GM15510 (cell line): ENCODE measurements around the gene CFAP20DC.

Experiments used
- POLR2A ChIP-seq: IDR thresholded peaks from 3 replicates; pipeline ENCODE4 v1.6.1; 2011; ENCODE audit warnings: borderline replicate concordance; ENCODE audit not compliant: insufficient read length; ENCODE audit errors: extremely low read depth

CFAP20DC gene

DNA sequence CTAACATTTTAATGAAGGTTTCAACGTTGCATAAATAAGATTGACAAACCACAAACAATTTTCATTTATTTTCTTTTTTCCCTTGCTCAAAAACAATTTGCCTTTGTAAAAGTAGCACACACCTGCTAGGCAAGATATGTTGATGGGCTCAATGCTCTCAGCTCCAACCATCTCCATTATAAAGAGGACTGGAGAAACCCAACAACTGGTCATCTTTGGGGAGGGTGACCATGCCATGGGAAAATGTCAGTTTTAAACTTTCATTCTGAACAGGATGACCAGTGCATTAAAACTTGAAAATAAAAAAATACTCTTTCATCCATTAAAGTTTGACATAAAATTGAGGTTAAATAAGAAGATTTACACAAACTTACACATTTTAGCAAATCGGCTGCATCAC is 183.7 kb downstream of the CFAP20DC start:
- no peak for TF ChIP-seq POLR2A

DNA sequence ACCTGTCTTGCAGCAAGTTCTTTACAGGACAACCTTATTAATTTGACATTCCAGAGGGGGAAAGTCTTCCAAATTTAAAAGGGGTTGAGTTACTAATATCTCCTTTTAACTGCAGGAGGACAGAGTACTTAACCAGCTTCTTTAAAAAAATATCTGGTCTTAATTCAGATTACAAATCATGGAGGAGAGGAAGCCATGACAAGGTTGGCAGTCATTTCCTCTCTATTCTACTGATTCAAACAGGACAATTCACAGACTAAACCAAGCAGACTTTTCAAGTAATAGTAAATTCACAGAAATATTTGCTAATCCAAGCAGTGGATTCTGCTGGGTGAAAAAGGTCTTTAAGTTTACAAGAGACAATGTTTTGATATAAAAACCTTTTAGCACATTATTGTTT is 185.3 kb downstream of the CFAP20DC start:
- TF ChIP-seq POLR2A, result no peak

DNA sequence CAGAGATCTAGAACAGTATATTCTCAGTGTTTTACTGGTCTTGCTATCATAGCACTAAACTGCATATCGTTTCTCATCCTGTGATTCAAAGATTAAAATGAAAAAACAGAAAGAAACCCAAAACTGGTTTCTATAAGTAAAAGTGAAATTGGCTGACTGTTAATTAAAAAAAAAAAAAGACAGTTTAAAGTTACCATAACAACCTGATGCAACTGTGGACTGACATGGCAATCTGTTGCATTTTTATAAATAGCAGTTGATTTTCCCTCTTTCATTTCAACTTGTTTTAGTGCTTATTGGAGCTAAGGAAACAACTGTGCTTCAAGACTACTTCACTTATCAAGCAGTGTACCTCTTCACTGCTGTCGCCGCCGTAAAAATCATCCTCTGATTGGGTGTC is 186.6 kb downstream of the CFAP20DC start:
- no peak for TF ChIP-seq POLR2A

DNA sequence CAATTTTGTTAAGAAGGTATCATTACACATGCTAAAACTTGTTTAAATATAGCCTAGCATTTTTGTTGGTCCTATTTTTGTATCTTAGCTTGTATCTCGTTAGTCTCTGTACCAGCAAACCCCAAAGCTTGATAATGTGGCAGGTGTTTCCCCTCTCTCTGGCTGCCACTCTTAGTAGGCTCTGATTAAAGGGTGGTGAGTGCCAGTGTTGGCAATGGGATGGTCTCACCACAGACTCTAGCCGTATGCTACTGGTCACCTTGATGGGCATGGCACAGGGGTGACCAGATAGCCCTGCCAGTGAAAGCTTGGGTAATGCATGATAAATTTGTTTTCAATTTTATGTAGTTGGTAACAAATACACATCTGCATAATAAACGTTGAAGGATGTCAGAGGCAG is 188.3 kb downstream of the CFAP20DC start:
- TF ChIP-seq POLR2A, result no peak

DNA sequence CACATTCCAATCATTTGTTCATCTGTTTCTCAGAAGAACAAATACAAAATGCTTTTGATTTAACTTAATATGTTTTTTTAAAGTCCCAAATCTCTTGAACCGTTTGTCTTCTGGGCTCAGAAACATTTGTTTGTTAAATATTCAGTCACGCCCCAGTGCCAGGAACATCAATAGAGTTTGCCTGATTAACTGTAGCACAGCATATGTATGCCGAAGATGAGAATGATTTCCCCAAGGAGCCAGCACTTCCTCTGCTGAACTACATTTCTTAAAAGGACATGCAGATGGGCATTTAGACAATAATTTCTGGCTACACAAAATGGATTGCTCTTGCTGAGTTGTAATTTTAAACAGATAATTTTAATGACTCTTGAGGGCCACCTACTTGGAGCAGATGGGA is 191.7 kb downstream of the CFAP20DC start:
- no peak for TF ChIP-seq POLR2A

DNA sequence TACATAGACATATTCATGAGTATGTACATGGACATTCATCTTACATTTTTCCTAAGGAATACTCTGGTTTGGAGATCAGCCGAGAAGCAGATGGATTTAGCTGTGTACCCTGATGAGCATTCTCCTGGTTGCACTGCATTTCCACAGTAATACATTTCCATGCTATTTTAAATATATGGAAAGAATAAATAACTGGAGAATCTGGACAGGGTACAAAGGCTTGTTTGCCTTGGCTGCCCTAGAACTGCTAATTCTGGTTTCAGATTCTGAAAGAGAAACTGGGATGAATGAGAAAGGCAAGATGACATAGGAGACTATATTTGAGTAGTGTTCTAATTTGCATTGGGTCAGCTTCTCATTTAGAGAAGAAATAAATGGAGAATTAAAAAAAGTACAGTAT is 192.4 kb downstream of the CFAP20DC start:
- no peak for TF ChIP-seq POLR2A

DNA sequence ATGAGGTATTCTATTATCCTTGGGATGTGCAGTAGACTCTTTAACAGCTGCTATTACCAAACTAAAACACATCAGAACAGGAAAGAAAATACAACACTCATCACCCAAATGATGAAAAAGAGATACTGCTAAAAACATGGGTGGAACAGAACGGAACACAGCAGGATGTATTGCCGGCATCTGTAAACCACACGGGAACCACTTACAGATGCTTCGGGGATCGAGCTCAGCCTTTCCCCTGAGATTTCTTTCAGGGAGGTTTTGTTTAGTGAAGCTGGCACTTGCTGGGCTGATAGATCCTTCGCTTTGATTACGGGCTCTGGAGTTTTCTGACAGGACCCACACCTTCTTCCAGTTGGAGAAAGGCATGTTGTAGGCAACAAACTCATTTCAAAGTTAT is 201.0 kb downstream of the CFAP20DC start:
- TF ChIP-seq POLR2A, result no peak

DNA sequence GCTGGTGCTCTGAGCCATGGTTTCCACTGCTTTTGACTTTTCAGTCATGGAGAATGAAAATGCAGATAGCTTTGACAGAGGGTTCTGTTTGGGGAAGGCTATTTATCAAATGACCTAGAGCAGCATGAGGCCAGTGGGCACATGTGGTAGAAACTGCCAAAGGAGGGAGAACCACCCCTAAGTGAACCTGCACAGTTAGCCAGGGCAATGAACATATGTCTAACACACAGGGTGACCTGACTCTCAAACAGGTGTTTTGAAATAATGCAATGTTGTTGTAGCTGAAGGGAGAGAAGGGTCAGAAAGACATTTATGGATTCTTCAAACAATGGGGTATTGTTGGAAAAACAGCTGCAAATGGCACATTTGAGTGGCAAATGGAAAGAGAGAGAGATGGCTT is 208.9 kb downstream of the CFAP20DC start:
- no peak for TF ChIP-seq POLR2A

DNA sequence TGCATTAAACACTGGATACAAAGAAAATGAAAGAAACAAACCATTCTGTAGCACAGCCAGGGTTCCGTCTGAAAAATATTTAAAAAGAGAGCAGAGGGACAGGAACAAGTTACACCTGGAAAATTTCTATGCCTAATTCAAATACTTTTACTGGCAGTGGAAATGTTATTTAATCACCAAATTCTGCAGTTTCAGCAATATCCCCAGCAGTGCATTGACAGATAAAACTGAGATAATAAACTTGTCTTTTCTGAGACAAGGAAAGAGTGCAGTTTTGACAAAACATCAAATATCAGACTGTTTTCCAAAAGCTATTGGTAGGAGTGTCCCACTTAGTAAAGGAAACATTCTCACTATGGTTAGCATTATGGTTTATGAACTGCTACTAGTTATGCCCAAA is 209.9 kb downstream of the CFAP20DC start:
- no peak for TF ChIP-seq POLR2A

DNA sequence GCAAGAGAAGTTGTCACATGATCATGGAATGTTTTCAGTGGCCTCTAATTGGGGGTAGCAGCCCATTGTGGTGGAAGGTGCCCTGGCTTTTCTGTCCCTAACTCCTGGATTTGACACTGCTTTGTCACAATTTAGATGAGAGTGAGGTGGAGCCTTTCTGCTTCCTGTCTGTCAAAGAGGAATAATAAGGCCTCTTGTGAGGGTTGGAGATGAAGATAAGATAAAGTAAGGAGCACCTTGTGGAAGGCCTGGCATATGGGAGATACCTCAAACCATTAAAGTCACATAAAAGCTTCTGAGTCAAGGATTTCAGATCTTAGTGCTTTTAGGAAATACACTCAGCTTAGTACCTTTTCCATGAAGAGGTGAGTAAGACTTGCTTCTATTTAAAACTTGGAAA is 210.6 kb downstream of the CFAP20DC start:
- no peak for TF ChIP-seq POLR2A

DNA sequence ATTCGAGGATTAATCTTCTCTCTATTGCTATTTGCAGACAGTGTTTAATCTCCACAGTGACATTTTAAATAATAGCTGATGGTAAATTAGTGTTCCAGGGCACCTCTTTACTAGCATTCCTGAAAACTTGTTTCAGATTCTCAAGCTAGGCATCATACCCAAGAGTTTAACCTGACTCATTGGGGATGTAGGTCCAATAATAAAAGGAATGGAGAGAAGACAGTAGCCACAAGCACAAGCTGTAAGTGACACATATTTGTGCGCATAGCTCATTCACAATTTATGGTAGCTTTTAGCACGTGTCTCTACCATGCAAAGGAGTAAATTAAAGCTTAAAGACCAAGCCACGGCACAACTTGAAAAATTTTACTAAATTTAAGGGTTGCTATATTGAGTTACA is 212.0 kb downstream of the CFAP20DC start:
- no peak for TF ChIP-seq POLR2A

DNA sequence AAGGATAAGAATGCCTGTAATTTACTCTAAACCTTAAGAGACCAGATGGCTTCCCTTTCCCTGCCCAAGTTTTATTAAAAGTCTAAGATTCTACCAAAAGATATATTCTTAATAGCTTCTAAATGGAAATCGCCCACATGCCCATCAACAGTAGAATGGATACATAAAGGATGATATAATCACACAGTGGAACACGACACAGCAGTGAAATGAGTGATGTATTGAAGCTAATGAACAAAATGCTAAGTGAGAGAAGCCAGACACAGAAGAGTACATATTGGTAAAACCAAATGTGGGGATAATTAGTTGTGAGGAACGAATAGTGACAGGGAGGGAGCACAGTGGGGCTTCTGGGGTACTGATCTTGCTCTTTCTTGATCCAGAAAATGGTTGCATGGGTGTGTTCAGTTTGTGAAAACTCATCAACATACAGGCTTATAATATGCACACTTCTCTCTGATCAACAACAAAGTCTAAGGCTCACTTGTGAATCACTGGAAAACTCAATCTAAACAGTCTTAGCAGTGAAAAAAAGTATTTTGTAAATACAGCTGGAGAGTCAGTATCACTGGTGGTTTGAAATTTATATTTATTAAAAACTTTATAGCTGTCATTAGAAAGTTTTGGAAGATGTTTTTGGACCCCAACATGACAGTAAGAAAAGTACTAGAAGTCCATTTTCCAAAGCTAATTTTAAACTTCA is 212.5 kb downstream of the CFAP20DC start:
- no peak for TF ChIP-seq POLR2A

DNA sequence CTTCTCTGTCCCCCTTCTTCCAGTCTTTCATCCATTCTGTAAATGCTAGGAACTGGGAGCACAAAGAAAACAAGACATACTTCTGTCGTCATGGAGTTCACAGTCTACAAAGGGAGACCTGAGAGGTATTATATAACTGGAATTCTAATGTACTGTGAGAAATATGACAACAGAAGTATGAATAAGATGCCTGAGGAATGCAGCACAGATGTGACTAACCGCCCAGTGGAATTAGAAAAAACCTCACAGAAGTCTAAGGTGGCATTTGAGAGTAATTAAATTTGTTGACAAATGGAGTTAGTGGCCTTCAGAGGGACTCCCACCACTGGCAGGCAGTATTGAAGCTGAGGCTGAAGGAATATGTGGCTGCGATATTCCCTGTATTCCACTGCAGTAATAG is 214.7 kb downstream of the CFAP20DC start:
- TF ChIP-seq POLR2A, result no peak

DNA sequence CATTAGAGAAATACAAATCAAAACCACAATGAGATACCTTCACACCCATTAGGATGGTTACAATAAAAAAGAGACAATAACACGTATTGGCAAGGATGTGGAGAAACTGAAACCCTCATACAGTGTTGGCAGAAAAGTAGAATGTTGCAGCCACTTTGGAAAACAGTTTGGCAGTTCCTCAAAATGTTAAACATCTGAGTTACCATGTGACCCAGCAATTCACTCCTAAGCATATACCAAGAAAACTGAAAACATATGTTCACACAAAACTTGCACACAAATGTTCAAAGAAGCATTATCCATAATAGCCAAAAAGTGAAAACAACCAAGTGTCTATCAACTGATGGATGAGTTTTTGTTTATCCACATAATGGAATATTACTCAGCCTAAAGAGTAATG is 216.3 kb downstream of the CFAP20DC start:
- TF ChIP-seq POLR2A, result no peak

DNA sequence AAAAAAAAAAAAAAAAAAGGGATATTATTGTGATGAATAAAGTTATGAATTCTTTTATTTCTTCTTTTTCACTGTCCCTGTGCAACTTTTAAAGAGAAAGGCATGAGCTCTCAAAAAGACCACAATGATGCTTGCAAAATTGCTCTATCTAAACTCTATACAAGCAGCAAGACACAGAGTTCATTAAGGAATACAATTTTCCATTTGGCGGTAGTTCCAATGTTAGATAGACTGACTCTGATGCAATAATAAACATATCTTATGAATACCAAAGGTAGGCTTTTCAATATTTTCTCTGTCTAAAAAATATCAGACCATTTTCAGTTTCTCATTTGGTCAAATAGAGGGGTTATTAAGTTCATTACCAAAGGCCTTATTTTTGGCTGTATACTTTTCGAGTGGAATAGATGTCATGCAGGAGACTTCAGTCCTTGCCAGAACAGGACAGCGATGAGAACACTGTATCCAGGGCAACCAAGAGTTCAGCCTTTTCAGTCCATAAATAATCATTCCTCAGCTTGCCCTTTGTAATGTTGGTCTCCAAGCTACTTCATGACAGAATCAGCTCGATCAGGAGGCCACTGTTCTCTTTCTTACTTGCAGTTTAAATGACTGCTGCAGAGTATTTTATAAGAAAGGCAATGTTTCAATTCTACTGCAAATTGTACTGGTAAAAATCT is 220.4 kb downstream of the CFAP20DC start:
- TF ChIP-seq POLR2A, result no peak

DNA sequence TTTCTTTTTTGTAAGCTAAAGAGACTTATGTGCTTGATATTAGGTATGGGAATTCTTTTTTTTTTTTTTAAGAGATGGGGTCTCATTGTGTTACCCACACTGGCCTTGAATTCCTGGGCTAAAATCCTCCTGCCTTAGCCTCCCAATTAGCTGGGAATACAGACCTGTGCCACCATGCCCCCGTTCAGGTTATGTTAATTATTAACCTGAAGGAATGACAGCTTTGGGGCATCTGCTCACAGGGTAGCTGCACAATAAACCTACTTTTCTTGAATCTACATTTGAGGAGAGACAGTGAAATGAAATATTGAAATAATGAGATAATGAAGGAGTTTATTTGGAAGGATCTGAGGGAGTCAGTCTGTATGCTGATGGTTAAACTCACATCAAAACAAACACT is 225.0 kb downstream of the CFAP20DC start:
- TF ChIP-seq POLR2A, result no peak
